ENCODE data around the gene EOLA1.

The EOLA1 gene

DNA sequence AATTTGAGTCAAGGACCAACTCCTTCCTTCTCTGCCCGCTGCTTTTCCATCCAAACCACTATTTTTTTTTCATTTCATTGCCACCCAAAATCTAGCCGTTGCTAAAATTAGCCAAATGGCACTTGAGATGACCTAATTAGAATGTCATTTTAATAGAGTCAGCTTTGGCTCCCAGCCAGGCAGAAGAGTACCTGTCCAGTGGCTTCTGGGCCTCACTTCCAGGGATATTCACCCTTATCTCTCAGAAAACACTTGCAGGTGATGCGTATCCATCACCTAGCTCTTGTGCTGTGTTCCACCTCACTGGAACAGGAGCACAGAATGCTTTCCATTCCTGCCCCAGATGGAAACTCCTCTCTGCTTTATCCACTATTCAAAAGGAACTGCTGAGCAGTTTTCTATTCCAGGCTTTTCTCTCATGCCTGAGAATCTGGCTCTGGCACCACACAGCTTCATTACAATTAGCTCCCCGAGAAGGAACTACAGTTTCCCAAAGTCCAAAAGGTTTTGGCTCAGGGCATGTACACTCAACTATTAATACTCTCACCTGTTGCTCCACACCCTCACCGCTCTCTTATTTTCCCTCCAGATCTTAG lies 28.0 kb downstream of the EOLA1 start:
- no peaks in the 10 kb centered on the region for H3K36me3 ChIP-seq (ENCODE audit: control insufficient read depth, low read length)
- H3K27ac ChIP-seq (ENCODE audit: low read depth, low read length), result no peak overlapping the region
- H3K4me1 ChIP-seq (ENCODE audit: control insufficient read depth, low read length), result no peaks in the 10 kb centered on the region
- H3K4me3 ChIP-seq (ENCODE audit: low read length), result no peak overlapping the region
- no peaks in the 10 kb centered on the region for H3F3A ChIP-seq (ENCODE audit: control insufficient read depth, insufficient read depth)
- H3K27me3 ChIP-seq (ENCODE audit: control insufficient read depth, low read length), result no peaks in the 10 kb centered on the region
- no peaks in the 10 kb centered on the region for H4K20me1 ChIP-seq (ENCODE audit: control insufficient read depth, insufficient read depth, low read depth, low read length)
- H3K4me2 ChIP-seq (ENCODE audit: low read length), result no peak overlapping the region
- H3K9me2 ChIP-seq (replicated peaks; ENCODE audit: control insufficient read depth, low read length), result no peaks in the 10 kb centered on the region
- no peaks in the 10 kb centered on the region for H3K9me3 ChIP-seq (ENCODE audit: control insufficient read depth, insufficient read depth, low read length)
- no peaks in the 10 kb centered on the region for H3K79me2 ChIP-seq (ENCODE audit: control insufficient read depth, low read length)
- no peak for TF ChIP-seq EZH2phosphoT487 (IDR thresholded peaks at IDR 0.05; ENCODE audit: borderline replicate concordance, low read length)
- TF ChIP-seq, protein P1, sequence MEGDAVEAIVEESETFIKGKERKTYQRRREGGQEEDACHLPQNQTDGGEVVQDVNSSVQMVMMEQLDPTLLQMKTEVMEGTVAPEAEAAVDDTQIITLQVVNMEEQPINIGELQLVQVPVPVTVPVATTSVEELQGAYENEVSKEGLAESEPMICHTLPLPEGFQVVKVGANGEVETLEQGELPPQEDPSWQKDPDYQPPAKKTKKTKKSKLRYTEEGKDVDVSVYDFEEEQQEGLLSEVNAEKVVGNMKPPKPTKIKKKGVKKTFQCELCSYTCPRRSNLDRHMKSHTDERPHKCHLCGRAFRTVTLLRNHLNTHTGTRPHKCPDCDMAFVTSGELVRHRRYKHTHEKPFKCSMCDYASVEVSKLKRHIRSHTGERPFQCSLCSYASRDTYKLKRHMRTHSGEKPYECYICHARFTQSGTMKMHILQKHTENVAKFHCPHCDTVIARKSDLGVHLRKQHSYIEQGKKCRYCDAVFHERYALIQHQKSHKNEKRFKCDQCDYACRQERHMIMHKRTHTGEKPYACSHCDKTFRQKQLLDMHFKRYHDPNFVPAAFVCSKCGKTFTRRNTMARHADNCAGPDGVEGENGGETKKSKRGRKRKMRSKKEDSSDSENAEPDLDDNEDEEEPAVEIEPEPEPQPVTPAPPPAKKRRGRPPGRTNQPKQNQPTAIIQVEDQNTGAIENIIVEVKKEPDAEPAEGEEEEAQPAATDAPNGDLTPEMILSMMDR (IDR thresholded peaks at IDR 0.05; ENCODE audit: low read depth, low read length, poor library complexity, severe bottlenecking), result no peak

DNA sequence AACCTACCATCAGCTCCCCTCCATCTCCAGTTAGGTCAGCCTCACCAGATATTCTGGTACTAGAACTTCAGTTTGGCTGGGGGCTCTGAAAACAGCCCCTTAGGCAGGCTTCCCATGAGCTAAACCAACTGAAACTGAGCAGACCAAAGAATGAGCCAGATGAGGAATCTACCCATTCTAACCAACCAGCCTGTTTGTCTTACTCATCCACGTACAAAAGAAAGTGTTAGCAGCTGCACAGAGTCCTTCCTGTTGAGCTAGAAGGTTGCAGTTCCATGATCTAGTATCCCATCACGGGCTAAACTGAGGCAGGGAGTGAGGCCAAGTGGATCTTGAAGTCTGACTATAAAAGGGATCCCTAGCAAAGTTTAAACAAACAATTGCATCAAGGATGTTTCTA lies 29.0 kb downstream of the EOLA1 start:
- H3K27ac ChIP-seq (ENCODE audit: low read depth, low read length), result no peak overlapping the region
- no peaks in the 10 kb centered on the region for H3K9me2 ChIP-seq (replicated peaks; ENCODE audit: control insufficient read depth, low read length)
- H3K9me3 ChIP-seq (ENCODE audit: control insufficient read depth, insufficient read depth, low read length), result no peaks in the 10 kb centered on the region
- no peaks in the 10 kb centered on the region for H4K20me1 ChIP-seq (ENCODE audit: control insufficient read depth, insufficient read depth, low read depth, low read length)
- no peaks in the 10 kb centered on the region for H3K4me1 ChIP-seq (ENCODE audit: control insufficient read depth, low read length)
- H3K36me3 ChIP-seq (ENCODE audit: control insufficient read depth, low read length), result no peaks in the 10 kb centered on the region
- H3K79me2 ChIP-seq (ENCODE audit: control insufficient read depth, low read length), result no peaks in the 10 kb centered on the region
- H3K27me3 ChIP-seq (ENCODE audit: control insufficient read depth, low read length), result no peaks in the 10 kb centered on the region
- H3F3A ChIP-seq (ENCODE audit: control insufficient read depth, insufficient read depth), result no peaks in the 10 kb centered on the region
- no peak overlapping the region for H3K4me3 ChIP-seq (ENCODE audit: low read length)
- H3K4me2 ChIP-seq (ENCODE audit: low read length), result no peak overlapping the region
- TF ChIP-seq, protein P1 (IDR thresholded peaks at IDR 0.05; ENCODE audit: low read depth, low read length, poor library complexity, severe bottlenecking), result no peak
- TF ChIP-seq EZH2phosphoT487 (IDR thresholded peaks at IDR 0.05; ENCODE audit: borderline replicate concordance, low read length), result no peak

DNA sequence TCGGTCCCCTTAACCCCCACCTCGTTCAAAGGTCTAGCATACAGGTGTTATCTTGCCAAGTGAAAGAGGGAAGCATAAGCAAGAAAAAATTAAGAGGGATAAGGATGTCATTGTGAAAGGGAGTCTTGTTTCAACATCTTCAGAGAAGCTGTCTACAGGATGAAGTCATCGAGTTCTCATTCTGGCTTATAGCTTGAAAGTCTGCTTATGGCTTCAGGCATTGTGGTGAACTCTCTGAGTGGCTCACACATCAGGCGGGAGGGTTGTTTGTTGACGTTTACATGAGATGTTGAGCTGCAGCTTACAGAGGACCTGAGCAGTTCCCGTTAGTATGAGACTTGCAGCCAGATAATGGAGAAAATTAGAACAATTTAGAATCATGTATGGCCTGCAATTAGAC lies 29.9 kb downstream of the EOLA1 start:
- H3K4me2 ChIP-seq (ENCODE audit: low read length), result no peak overlapping the region
- no peaks in the 10 kb centered on the region for H3K4me1 ChIP-seq (ENCODE audit: control insufficient read depth, low read length)
- no peak overlapping the region for H3K27ac ChIP-seq (ENCODE audit: low read depth, low read length)
- no peaks in the 10 kb centered on the region for H3K36me3 ChIP-seq (ENCODE audit: control insufficient read depth, low read length)
- no peaks in the 10 kb centered on the region for H3K9me2 ChIP-seq (replicated peaks; ENCODE audit: control insufficient read depth, low read length)
- no peaks in the 10 kb centered on the region for H3K9me3 ChIP-seq (ENCODE audit: control insufficient read depth, insufficient read depth, low read length)
- TF ChIP-seq, protein P1 (IDR thresholded peaks at IDR 0.05; ENCODE audit: low read depth, low read length, poor library complexity, severe bottlenecking), result no peak
- TF ChIP-seq EZH2phosphoT487 (IDR thresholded peaks at IDR 0.05; ENCODE audit: borderline replicate concordance, low read length), result no peak
- no peaks in the 10 kb centered on the region for H3F3A ChIP-seq (ENCODE audit: control insufficient read depth, insufficient read depth)
- H3K79me2 ChIP-seq (ENCODE audit: control insufficient read depth, low read length), result no peaks in the 10 kb centered on the region
- H3K27me3 ChIP-seq (ENCODE audit: control insufficient read depth, low read length), result no peaks in the 10 kb centered on the region
- H4K20me1 ChIP-seq (ENCODE audit: control insufficient read depth, insufficient read depth, low read depth, low read length), result no peaks in the 10 kb centered on the region
- H3K4me3 ChIP-seq (ENCODE audit: low read length), result no peak overlapping the region
